ENCODE data around the gene DNAJC1.

The DNAJC1 gene

DNA sequence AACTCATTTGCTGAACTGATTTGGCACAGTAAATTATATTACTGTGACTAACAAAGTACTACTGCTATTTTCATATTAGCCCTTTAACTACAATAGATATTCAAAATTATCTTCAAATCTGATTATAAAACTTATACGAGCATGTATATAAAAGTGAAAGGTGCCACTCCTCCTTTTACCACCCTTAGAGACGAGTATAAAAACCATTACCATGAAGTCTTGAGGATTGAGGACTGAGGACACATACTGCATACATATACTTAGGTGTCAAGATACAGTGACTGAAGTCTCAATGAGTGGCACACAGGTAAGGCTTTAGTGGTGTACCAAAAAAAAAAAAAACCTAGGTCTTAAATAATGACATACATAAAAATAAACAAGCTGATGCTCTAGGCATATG lies 98.6 kb downstream of the DNAJC1 start:
- TF ChIP-seq, protein P1, sequence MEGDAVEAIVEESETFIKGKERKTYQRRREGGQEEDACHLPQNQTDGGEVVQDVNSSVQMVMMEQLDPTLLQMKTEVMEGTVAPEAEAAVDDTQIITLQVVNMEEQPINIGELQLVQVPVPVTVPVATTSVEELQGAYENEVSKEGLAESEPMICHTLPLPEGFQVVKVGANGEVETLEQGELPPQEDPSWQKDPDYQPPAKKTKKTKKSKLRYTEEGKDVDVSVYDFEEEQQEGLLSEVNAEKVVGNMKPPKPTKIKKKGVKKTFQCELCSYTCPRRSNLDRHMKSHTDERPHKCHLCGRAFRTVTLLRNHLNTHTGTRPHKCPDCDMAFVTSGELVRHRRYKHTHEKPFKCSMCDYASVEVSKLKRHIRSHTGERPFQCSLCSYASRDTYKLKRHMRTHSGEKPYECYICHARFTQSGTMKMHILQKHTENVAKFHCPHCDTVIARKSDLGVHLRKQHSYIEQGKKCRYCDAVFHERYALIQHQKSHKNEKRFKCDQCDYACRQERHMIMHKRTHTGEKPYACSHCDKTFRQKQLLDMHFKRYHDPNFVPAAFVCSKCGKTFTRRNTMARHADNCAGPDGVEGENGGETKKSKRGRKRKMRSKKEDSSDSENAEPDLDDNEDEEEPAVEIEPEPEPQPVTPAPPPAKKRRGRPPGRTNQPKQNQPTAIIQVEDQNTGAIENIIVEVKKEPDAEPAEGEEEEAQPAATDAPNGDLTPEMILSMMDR (IDR thresholded peaks at IDR 0.05; ENCODE audit: extremely low read depth, missing control alignments), result no peak
- no peak for DNase-seq (ENCODE audit: low spot score)

DNA sequence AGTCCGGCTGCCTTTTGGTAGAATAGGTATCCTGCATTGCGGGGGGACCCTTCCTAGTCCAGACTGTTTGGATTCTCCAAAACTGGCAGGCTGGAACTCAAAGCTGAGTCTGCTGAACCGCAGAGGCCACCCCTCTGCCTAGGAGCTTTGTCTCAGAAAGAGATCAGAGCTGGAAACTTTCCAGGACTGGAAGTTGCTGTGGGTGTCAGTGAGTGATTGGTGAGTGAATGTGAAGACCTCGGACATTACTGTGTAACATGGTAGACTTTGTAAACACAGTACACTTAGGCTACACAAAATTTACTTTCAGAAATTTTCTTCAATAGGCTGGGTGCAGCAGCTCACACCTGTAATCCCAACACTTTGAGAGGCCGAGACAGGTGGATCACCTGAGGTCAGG lies 103.8 kb downstream of the DNAJC1 start:
- TF ChIP-seq, protein P1 (IDR thresholded peaks at IDR 0.05; ENCODE audit: extremely low read depth, missing control alignments), result no peak
- no peak for DNase-seq (ENCODE audit: low spot score)

DNA sequence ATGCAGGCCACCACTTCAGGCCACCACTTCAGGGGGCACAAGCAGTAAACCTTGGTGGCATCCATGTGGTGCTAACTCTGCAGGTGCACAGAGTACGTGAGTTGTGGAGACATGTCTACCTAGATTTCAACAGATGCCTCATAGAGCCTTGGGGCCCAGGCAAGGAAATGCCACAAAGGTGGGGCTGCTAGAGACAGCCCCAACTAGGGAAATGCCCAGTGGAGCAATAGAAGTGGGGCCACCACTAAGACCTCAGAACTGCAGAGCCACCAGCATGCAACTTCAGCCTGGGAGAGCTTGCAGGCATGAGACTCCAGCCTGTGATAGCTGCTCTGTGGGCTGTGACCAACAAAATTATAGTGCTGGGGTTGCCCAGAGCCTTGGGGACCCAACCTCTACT lies 107.6 kb downstream of the DNAJC1 start:
- TF ChIP-seq, protein P1 (IDR thresholded peaks at IDR 0.05; ENCODE audit: extremely low read depth, missing control alignments), result no peak
- DNase-seq (ENCODE audit: low spot score), result peak; percentile 5

DNA sequence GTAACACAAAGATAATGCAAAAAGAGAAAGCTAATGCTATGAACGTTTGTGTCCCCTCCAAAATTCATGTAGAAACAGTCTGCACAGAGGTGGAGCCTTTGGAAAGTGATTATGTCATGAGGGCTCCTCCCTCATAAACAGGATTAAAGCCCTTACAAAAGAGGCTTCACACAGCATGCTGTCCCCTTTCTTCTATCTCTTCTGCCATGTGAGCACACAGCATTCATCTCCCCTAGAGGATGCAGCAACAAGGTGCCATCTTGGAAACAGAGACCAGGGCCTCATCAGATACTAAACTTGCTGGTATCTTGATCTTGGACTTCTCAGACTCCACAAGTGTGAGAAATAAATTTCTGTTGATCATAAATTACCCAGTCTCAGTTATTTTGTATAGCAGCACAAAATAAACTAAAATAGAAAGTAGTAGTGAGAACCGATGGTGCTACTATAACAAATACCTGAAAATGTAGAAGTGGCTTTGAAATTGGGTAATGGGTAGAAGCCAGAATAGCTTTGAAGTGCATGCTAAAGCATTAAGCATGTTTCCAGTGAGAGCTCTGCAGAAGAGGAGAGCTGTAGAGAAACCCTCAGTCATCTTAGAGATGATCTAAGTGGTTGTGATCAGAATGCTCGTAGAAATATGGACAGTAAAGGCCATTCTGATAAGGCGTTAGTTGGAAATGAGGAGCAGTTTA lies 108.7 kb downstream of the DNAJC1 start:
- TF ChIP-seq, protein P1 (IDR thresholded peaks at IDR 0.05; ENCODE audit: extremely low read depth, missing control alignments), result no peak
- DNase-seq (ENCODE audit: low spot score), result no peak

DNA sequence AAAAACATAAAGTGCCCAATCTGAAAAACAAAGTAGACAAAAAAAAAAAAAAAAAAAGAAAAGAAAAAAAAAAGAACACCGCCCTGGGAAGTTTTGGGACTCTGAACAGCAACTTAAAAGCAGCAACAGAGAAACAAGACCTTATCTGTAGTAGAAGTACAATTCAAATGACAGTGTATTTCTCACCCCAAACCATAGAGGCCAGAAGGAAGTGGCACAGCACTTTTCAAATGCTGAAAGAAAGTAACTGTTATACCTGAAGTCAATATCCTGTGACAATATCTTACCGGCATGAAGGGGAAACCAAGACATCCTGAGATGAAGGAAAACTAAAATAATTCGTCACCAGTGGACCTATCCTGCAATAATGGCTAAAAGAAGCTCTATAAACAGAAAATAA lies 112.1 kb downstream of the DNAJC1 start:
- TF ChIP-seq, protein P1 (IDR thresholded peaks at IDR 0.05; ENCODE audit: extremely low read depth, missing control alignments), result no peak
- no peak for DNase-seq (ENCODE audit: low spot score)

DNA sequence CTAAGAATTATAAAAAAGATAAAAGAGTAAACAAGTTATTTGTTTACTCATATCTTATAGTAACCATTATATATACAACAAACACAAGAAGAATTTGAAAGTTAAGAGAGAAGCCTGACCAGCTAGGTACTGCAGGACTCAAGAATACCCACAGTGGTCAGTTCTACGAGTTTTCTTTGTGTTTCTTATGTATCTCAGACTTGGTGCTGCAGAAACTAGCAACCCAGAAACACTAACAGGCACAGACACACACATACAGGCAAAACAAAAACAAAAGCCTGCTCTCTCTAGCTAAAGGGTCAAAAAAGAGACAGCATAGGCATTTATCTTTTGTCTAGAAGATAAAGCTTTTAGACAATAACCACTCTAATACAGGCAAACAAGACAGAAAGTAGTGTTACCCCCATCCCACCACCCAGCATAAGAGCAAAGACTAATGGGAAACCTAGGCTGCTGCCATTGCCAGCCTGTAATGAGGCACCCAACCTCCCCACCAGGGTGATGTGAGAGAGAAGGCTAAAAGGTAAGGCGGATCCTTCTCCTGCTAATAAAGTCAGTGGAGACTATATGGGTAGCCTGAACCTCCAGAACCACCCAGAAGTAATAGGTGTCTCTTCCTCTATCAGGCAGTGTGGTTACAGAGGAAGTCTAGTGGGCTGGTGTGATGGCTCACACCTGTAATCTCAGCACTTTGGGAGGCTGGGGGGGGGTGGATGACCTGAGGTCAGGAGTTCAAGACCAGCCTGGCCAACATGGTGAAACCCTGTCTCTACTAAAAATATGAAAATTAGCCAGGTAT lies 113.9 kb downstream of the DNAJC1 start:
- TF ChIP-seq, protein P1 (IDR thresholded peaks at IDR 0.05; ENCODE audit: extremely low read depth, missing control alignments), result no peak
- peak; percentile 3 for DNase-seq (ENCODE audit: low spot score)

DNA sequence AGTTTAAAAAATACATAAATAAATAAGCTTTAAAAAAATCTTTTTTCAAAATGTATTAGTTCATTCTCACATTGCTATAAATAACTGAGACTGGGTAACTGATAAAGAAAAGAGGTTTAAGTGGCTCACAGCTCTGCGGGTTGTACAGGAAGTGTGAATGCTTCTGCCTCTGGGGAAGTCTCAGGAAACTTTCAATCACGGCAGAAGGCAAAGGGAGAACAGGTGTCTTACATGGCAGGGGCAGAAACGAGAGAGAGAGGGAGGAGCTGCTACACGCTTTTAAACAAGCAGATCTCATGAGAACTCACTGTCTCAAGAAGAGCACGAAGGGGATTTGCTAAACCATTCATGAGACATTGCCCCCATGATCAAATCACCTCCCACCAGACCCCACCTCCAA lies 114.6 kb downstream of the DNAJC1 start:
- peak; percentile 34 for DNase-seq (ENCODE audit: low spot score)
- TF ChIP-seq, protein P1 (IDR thresholded peaks at IDR 0.05; ENCODE audit: extremely low read depth, missing control alignments), result no peak
